H1 (cell line): ENCODE measurements around the gene LMNB1. TPM values are rescaled to one million over a fixed set of nuclear protein-coding genes. Genes with fewer than 3 reads are reported as not detected.

ENCODE experiments used
- BACH1 ChIP-seq: IDR thresholded peaks from 2 replicates; pipeline ENCODE4 v1.6.1; 2012; ENCODE audit warnings: low read length, improper control_type of control experiment
- GABPA ChIP-seq: IDR thresholded peaks from 2 replicates; pipeline ENCODE4 v1.6.1; 2011; ENCODE audit warnings: mild to moderate bottlenecking, low read length, moderate library complexity, borderline replicate concordance; ENCODE audit not compliant: insufficient read depth
- JUN ChIP-seq: IDR thresholded peaks from 2 replicates; pipeline ENCODE4 v1.6.1; 2011; ENCODE audit warnings: low read depth, mild to moderate bottlenecking, improper control_type of control experiment, low read length
- SIRT6 ChIP-seq: IDR thresholded peaks from one replicate; pipeline ENCODE4 v1.7.1; 2012; ENCODE audit warnings: low read length, inconsistent platforms
- TCF12 ChIP-seq: IDR thresholded peaks from 2 replicates; pipeline ENCODE4 v1.6.1; 2011; ENCODE audit warnings: low read depth, mild to moderate bottlenecking, low read length
- polyA plus RNA-seq, 7 experiments: library from polyadenylated mRNA; depleted of rRNA in 3 of 7; stranded (reverse) in 5 of 7; unstranded in 2 of 7; fragments of >200 nt in 5 of 7; fragments of 200-250 nt in 2 of 7; gene quantifications; 1 replicate in 5 of 7; 2 replicates in 1 of 7; 4 replicates in 1 of 7; pipeline versions ENCODE4 v1.2.1 to v1.2.3, GENCODE V29; 2011 to 2013; ENCODE audit warnings: missing spikeins in 2 of 7, mixed read lengths in 2 of 7
- total RNA-seq: library from RNA; stranded (reverse); fragmentation: NEBNext Ultra II Directional; extraction: Animal tissue kit (Norgen Biotek cat#: 25700); gene quantifications from 2 replicates; pipeline ENCODE4 v1.2.1, GENCODE V29; 2021
- TF ChIP-seq, protein P1 (sequence below): fragments of 300-600 bp; sonication (generic); IDR thresholded peaks from 2 replicates; pipeline ENCODE4 v1.7.1; 2012; ENCODE audit warnings: low read length, moderate library complexity, mild to moderate bottlenecking, inconsistent platforms; ENCODE audit not compliant: insufficient replicate concordance
- TF ChIP-seq, protein P2 (sequence below): IDR thresholded peaks from 2 replicates; pipeline ENCODE4 v1.6.1; 2012; ENCODE audit warnings: inconsistent platforms

Gene LMNB1
- total and polyA plus RNA-seq, 2 of the 8 experiments (the other 6 are each of a cell fraction or from before 2014, with no cell fraction given) = 73.5 to 225 TPM

DNA sequence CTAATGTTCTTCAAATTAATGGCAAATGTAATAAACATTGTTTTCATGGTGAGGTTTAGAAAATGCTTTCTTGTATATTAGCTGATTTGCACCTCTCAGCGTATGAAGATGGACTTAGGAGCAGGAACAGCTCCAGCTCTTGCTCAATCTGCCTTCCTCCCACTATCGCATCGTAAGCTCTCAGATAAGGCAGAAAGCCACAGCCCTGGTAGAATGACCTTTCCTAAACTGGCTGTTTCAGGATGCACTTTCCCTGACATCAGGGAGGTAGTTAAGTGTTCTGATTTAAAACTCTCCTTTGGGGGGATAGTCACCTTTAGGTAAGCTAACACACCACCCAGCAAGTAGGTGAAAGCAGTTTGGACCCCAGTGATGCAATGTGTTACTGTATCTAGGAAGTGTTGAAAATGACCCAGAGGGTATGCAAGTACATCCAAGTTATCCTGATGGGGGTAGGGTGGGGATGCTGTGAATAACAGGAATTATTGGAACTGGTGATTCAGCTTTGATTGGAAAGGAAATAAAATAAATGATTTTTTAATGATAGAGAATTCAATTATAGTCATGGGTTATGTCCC lies 72.3 kb downstream of the LMNB1 start (continued):
- no peak for TF ChIP-seq GABPA
- no peak for TF ChIP-seq JUN
- TF ChIP-seq SIRT6 = no peak
- TF ChIP-seq, protein P1, sequence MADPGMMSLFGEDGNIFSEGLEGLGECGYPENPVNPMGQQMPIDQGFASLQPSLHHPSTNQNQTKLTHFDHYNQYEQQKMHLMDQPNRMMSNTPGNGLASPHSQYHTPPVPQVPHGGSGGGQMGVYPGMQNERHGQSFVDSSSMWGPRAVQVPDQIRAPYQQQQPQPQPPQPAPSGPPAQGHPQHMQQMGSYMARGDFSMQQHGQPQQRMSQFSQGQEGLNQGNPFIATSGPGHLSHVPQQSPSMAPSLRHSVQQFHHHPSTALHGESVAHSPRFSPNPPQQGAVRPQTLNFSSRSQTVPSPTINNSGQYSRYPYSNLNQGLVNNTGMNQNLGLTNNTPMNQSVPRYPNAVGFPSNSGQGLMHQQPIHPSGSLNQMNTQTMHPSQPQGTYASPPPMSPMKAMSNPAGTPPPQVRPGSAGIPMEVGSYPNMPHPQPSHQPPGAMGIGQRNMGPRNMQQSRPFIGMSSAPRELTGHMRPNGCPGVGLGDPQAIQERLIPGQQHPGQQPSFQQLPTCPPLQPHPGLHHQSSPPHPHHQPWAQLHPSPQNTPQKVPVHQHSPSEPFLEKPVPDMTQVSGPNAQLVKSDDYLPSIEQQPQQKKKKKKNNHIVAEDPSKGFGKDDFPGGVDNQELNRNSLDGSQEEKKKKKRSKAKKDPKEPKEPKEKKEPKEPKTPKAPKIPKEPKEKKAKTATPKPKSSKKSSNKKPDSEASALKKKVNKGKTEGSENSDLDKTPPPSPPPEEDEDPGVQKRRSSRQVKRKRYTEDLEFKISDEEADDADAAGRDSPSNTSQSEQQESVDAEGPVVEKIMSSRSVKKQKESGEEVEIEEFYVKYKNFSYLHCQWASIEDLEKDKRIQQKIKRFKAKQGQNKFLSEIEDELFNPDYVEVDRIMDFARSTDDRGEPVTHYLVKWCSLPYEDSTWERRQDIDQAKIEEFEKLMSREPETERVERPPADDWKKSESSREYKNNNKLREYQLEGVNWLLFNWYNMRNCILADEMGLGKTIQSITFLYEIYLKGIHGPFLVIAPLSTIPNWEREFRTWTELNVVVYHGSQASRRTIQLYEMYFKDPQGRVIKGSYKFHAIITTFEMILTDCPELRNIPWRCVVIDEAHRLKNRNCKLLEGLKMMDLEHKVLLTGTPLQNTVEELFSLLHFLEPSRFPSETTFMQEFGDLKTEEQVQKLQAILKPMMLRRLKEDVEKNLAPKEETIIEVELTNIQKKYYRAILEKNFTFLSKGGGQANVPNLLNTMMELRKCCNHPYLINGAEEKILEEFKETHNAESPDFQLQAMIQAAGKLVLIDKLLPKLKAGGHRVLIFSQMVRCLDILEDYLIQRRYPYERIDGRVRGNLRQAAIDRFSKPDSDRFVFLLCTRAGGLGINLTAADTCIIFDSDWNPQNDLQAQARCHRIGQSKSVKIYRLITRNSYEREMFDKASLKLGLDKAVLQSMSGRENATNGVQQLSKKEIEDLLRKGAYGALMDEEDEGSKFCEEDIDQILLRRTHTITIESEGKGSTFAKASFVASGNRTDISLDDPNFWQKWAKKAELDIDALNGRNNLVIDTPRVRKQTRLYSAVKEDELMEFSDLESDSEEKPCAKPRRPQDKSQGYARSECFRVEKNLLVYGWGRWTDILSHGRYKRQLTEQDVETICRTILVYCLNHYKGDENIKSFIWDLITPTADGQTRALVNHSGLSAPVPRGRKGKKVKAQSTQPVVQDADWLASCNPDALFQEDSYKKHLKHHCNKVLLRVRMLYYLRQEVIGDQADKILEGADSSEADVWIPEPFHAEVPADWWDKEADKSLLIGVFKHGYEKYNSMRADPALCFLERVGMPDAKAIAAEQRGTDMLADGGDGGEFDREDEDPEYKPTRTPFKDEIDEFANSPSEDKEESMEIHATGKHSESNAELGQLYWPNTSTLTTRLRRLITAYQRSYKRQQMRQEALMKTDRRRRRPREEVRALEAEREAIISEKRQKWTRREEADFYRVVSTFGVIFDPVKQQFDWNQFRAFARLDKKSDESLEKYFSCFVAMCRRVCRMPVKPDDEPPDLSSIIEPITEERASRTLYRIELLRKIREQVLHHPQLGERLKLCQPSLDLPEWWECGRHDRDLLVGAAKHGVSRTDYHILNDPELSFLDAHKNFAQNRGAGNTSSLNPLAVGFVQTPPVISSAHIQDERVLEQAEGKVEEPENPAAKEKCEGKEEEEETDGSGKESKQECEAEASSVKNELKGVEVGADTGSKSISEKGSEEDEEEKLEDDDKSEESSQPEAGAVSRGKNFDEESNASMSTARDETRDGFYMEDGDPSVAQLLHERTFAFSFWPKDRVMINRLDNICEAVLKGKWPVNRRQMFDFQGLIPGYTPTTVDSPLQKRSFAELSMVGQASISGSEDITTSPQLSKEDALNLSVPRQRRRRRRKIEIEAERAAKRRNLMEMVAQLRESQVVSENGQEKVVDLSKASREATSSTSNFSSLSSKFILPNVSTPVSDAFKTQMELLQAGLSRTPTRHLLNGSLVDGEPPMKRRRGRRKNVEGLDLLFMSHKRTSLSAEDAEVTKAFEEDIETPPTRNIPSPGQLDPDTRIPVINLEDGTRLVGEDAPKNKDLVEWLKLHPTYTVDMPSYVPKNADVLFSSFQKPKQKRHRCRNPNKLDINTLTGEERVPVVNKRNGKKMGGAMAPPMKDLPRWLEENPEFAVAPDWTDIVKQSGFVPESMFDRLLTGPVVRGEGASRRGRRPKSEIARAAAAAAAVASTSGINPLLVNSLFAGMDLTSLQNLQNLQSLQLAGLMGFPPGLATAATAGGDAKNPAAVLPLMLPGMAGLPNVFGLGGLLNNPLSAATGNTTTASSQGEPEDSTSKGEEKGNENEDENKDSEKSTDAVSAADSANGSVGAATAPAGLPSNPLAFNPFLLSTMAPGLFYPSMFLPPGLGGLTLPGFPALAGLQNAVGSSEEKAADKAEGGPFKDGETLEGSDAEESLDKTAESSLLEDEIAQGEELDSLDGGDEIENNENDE = no peak
- no peak for TF ChIP-seq BACH1
- TF ChIP-seq TCF12 = no peak
- TF ChIP-seq, protein P2, sequence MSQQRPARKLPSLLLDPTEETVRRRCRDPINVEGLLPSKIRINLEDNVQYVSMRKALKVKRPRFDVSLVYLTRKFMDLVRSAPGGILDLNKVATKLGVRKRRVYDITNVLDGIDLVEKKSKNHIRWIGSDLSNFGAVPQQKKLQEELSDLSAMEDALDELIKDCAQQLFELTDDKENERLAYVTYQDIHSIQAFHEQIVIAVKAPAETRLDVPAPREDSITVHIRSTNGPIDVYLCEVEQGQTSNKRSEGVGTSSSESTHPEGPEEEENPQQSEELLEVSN = no peak
